Activated naive CD8-positive, alpha-beta T cell (primary cell): ENCODE results near the gene CDH4.

Experiments used
- H3K27ac Mint-ChIP-seq: one replicate; pipeline ENCODE4 v1.8.0; 2021; ENCODE audit warnings: mixed read lengths
- H3K27me3 Mint-ChIP-seq: one replicate; pipeline ENCODE4 v1.8.0; 2021; ENCODE audit warnings: mixed read lengths
- H3K36me3 Mint-ChIP-seq: one replicate; pipeline ENCODE4 v1.8.0; 2021; ENCODE audit warnings: mixed read lengths
- H3K4me1 Mint-ChIP-seq: one replicate; pipeline ENCODE4 v1.8.0; 2021; ENCODE audit warnings: low read depth, mixed read lengths
- H3K4me3 Mint-ChIP-seq: one replicate; pipeline ENCODE4 v1.8.0; 2021; ENCODE audit warnings: mild to moderate bottlenecking, mixed read lengths
- H3K9me3 Mint-ChIP-seq: one replicate; pipeline ENCODE4 v1.8.0; 2021; ENCODE audit warnings: low read depth, mixed read lengths

The CDH4 gene

DNA sequence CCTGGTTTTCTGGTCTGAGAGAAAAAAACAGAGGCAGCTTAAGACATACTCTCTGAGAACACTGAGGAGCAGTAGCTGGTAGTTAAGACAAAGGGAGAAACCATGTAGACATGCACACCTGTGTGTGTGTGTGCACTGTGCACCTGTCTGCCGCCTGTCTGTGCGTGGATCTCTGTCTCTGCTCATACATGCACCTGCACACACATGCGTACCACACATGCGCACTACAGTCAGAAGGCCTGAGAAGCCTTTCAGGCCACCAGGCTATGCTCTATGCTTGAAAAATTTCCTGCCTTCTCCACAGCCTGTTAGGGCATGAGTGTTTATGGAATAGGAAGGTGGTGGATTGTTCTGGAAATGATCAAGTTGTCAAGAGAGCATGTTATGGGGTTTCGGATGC is 103.5 kb downstream of the CDH4 start:
- Mint-ChIP-seq H3K9me3 (no peaks in the 10 kb centered on the region), H3K4me1 (no peaks in the 10 kb centered on the region), H3K4me3 (no peak overlapping the region), H3K36me3 (no peaks in the 10 kb centered on the region), H3K27ac (no peak overlapping the region), H3K27me3 (peaks cover 2% of the 10 kb centered on the region)

GRCh38 chr20:61356196-61356595 is 104.1 kb downstream of the CDH4 start:
- Mint-ChIP-seq H3K4me3 (no peak overlapping the region), H3K4me1 (no peaks in the 10 kb centered on the region), H3K9me3 (no peaks in the 10 kb centered on the region), H3K27ac (no peak overlapping the region), H3K27me3 (peaks cover 2% of the 10 kb centered on the region), H3K36me3 (no peaks in the 10 kb centered on the region)

DNA sequence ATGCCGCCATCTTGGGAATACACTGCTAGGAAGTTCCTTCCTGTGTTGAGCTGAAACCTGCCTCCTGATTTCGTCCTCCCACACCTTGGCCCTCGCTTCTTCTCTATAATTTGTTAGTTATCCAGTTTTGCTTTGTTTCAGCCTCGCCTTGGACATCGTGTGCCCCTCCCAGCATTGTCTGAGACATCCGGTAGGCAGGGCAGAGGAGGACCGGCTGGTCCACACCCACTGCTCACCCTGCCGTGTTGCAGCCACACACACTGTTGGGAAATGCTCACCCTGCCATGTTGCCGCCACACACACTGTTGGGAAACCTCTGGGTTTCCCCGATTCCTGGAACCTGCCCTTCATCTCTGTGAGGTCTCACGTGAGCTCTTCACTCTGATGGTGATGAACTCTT is 105.1 kb downstream of the CDH4 start:
- H3K36me3 Mint-ChIP-seq: no peaks in the 10 kb centered on the region
- H3K27ac Mint-ChIP-seq: no peak overlapping the region
- H3K27me3 Mint-ChIP-seq: peaks cover 2% of the 10 kb centered on the region
- no peaks in the 10 kb centered on the region for H3K9me3 Mint-ChIP-seq
- H3K4me1 Mint-ChIP-seq: no peaks in the 10 kb centered on the region
- no peak overlapping the region for H3K4me3 Mint-ChIP-seq

DNA sequence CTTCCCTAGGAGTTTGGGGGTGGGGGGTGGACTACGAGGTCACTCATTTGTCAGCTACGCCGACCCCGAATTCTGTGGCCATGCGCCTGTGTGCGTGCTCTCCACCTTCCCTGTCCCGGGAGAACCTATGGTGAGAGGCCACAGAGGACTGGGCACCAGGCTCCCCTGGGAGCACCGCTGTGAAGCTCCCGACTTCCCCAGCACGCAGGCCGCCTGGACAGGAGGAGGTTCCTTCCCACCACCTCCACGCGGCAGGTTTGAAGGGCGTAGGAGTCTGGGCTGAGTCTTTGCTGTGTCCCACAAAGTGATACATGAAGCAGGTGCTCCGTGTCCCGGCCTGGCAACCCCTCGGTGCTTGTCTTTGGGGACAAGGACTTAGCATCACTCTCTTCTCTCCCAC is 107.2 kb downstream of the CDH4 start:
- Mint-ChIP-seq H3K4me3 (no peak overlapping the region), H3K27me3 (peaks cover 2% of the 10 kb centered on the region), H3K4me1 (no peaks in the 10 kb centered on the region), H3K27ac (no peak overlapping the region), H3K36me3 (no peaks in the 10 kb centered on the region), H3K9me3 (no peaks in the 10 kb centered on the region)

DNA sequence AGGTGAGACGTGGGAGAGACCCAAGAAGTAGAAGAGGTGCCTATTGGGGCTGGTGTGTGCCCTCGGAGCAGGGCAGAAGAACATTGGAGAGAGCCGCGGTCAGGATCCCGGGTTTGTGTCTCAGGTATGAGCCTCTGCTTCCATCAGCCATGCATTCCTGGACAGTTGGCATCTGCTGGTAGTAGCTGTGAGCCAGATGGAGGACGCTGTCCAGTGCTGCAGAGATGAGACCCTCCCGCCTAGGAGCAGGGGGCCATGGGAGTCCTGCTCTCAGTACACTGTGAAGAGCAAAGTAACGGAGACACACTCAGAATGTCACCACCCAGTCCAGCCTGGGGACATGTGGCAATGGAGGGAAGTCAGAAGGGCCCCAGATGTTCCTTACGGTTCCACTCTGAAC is 108.2 kb downstream of the CDH4 start:
- Mint-ChIP-seq H3K27ac (peak overlapping the region; percentile 35), H3K4me1 (no peaks in the 10 kb centered on the region), H3K27me3 (peaks cover 2% of the 10 kb centered on the region), H3K9me3 (no peaks in the 10 kb centered on the region), H3K36me3 (no peaks in the 10 kb centered on the region), H3K4me3 (no peak overlapping the region)

- H3K36me3 Mint-ChIP-seq: no peaks in the 10 kb centered on the region
- H3K27ac Mint-ChIP-seq: no peak overlapping the region
- H3K27me3 Mint-ChIP-seq: no peaks in the 10 kb centered on the region
- no peaks in the 10 kb centered on the region for H3K4me1 Mint-ChIP-seq
- no peaks in the 10 kb centered on the region for H3K9me3 Mint-ChIP-seq
- H3K4me3 Mint-ChIP-seq: no peak overlapping the region
These were observed 108.9 kb downstream of the CDH4 start for GRCh38 chr20:61360940-61361339.

DNA sequence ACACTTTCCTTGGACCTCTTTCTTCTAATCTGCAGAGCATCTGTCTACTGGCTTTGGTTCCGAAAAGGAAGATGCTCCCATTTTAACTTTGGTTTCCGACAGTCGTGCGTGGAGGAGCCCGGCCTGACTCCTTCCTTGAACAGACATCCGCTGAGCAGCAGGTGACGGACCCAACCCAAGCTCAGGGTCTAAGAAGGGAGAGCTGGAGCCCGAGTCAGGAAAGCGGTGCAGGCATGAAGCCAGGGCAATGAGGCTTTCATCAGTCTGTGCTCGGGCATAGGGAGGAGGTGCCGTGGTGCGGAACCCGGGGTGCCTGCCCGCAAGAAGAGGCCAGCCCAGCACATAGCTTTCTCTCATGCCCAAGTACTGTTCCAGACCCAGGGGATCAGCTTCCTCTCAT is 109.4 kb downstream of the CDH4 start:
- Mint-ChIP-seq H3K4me3 (no peak overlapping the region), H3K4me1 (no peaks in the 10 kb centered on the region), H3K27me3 (no peaks in the 10 kb centered on the region), H3K9me3 (no peaks in the 10 kb centered on the region), H3K36me3 (no peaks in the 10 kb centered on the region), H3K27ac (no peak overlapping the region)

GRCh38 chr20:61364147-61364546 is 112.1 kb downstream of the CDH4 start:
- Mint-ChIP-seq H3K4me1 (no peaks in the 10 kb centered on the region), H3K27ac (no peak overlapping the region), H3K9me3 (no peaks in the 10 kb centered on the region), H3K36me3 (no peaks in the 10 kb centered on the region), H3K27me3 (no peaks in the 10 kb centered on the region), H3K4me3 (no peak overlapping the region)

DNA sequence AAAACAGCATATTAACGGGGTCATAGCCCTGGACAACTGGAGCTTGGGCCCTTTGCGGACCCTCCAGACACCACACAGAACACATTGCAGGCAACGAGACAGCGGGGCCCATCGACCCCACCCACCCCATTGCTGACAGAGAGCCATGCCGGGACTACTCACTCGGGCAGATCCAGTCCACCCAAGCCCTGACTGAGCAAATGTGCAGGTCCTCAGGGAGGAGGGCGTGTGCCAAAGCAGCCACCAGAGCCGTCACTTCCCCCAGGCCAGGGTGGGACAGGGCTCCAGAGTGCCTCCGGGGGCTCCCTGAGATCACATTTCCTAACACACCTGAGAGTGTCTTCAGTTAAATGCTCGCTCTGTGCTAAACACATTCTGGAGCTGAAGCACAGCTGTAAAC is 114.9 kb downstream of the CDH4 start:
- Mint-ChIP-seq H3K4me1 (no peaks in the 10 kb centered on the region), H3K9me3 (no peaks in the 10 kb centered on the region), H3K4me3 (no peak overlapping the region), H3K27ac (no peak overlapping the region), H3K36me3 (no peaks in the 10 kb centered on the region), H3K27me3 (no peaks in the 10 kb centered on the region)

GRCh38 chr20:61369731-61370520 is 117.9 kb downstream of the CDH4 start:
- H3K27ac Mint-ChIP-seq: no peak overlapping the region
- no peaks in the 10 kb centered on the region for H3K36me3 Mint-ChIP-seq
- H3K27me3 Mint-ChIP-seq: no peaks in the 10 kb centered on the region
- no peaks in the 10 kb centered on the region for H3K4me1 Mint-ChIP-seq
- no peaks in the 10 kb centered on the region for H3K9me3 Mint-ChIP-seq
- no peak overlapping the region for H3K4me3 Mint-ChIP-seq

- H3K9me3 Mint-ChIP-seq: no peaks in the 10 kb centered on the region
- H3K4me1 Mint-ChIP-seq: no peaks in the 10 kb centered on the region
- no peak overlapping the region for H3K4me3 Mint-ChIP-seq
- no peaks in the 10 kb centered on the region for H3K36me3 Mint-ChIP-seq
- H3K27me3 Mint-ChIP-seq: no peaks in the 10 kb centered on the region
- no peak overlapping the region for H3K27ac Mint-ChIP-seq
These were observed 118.8 kb downstream of the CDH4 start for GRCh38 chr20:61370841-61371303.

GRCh38 chr20:61371501-61372136 is 119.6 kb downstream of the CDH4 start:
- Mint-ChIP-seq H3K27me3 (no peaks in the 10 kb centered on the region), H3K36me3 (no peaks in the 10 kb centered on the region), H3K4me3 (no peak overlapping the region), H3K27ac (no peak overlapping the region), H3K9me3 (no peaks in the 10 kb centered on the region), H3K4me1 (no peaks in the 10 kb centered on the region)

GRCh38 chr20:61372137-61373054 is 120.3 kb downstream of the CDH4 start:
- H3K36me3 Mint-ChIP-seq: no peaks in the 10 kb centered on the region

DNA sequence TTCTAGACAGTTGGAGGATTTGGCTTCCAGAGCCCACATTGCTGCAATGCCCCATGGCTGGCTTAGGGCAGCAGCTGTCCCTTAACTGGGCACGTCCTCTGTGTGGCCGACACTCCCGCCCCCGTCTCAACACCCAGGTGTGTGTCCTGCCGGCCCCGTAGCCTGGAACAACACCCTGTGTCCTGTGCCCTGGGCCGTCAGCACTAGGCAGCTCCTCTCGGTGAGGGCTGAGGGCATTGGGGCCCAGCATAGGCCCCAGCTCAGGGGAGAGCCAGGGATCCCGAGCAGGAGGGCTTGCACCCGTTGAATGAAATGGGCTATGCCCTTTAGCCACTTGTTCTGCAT is 121.0 kb downstream of the CDH4 start:
- H3K27me3 Mint-ChIP-seq: no peaks in the 10 kb centered on the region
- H3K36me3 Mint-ChIP-seq: no peaks in the 10 kb centered on the region
- H3K9me3 Mint-ChIP-seq: no peaks in the 10 kb centered on the region
- no peak overlapping the region for H3K4me3 Mint-ChIP-seq
- H3K4me1 Mint-ChIP-seq: no peaks in the 10 kb centered on the region
- no peak overlapping the region for H3K27ac Mint-ChIP-seq

More at GRCh38 chr20:61372137-61373054, 120.3 kb downstream of the CDH4 start:
- H3K27ac Mint-ChIP-seq: no peak overlapping the region
- H3K4me1 Mint-ChIP-seq: no peaks in the 10 kb centered on the region
- no peak overlapping the region for H3K4me3 Mint-ChIP-seq
- H3K9me3 Mint-ChIP-seq: no peaks in the 10 kb centered on the region
- no peaks in the 10 kb centered on the region for H3K27me3 Mint-ChIP-seq

- Mint-ChIP-seq H3K4me1 (no peaks in the 10 kb centered on the region), H3K9me3 (no peaks in the 10 kb centered on the region), H3K27ac (no peak overlapping the region), H3K36me3 (no peaks in the 10 kb centered on the region), H3K27me3 (no peaks in the 10 kb centered on the region), H3K4me3 (no peak overlapping the region)
These were observed 122.0 kb downstream of the CDH4 start for GRCh38 chr20:61373956-61374545.
